H1 (cell line): ENCODE measurements around the gene CCT6A. TPM values are rescaled to one million over a fixed set of nuclear protein-coding genes. Genes with fewer than 3 reads are reported as not detected.

Experiments
- CTCF ChIA-PET: fragments of 300-600 bp; sonication (Branson Sonifier 250); formaldehyde crosslinking; loops from one replicate; lab custom pipeline; 2021; ENCODE audit not compliant: partially characterized antibody; lab: Charles Lee
- POLR2A ChIA-PET: fragments of 300-600 bp; sonication (Branson Sonifier 250); formaldehyde crosslinking; loops from one replicate; lab custom pipeline; 2021; ENCODE audit warnings: inconsistent platforms; ENCODE audit not compliant: partially characterized antibody; lab: Charles Lee
- DNase-seq, 2 experiments: peaks; one replicate each; pipeline versions ENCODE4 v3.0.0 to v3.0.0-alpha.2; 2010 to 2022; ENCODE audit warnings: low spot score in 2 of 2, low read depth in 1 of 2, mixed read lengths in 1 of 2
- FAIRE-seq: peaks from 2 replicates; lab custom pipeline; 2011; peaks lifted over from hg19 to GRCh38; lab: Jason Lieb, UNC
- H2AFZ ChIP-seq: 2 replicates; pipeline ENCODE4 v1.8.1; 2012; ENCODE audit warnings: low read length, inconsistent platforms
- H2AK5ac ChIP-seq: 2 replicates; pipeline ENCODE4 v1.6.1; 2013; ENCODE audit warnings: low read depth, low read length
- H2BK120ac ChIP-seq: replicated peaks from 2 replicates; pipeline ENCODE3; 2013; ENCODE audit warnings: low read depth, low read length, inconsistent platforms
- H2BK12ac ChIP-seq: 2 replicates; pipeline ENCODE4 v1.6.1; 2013; ENCODE audit warnings: low read depth, low read length
- H2BK15ac ChIP-seq: 2 replicates; pipeline ENCODE4 v1.6.1; 2013; ENCODE audit warnings: low read length
- H2BK20ac ChIP-seq: 2 replicates; pipeline ENCODE4 v1.6.1; 2013; ENCODE audit warnings: low read length
- H2BK5ac ChIP-seq: 2 replicates; pipeline ENCODE4 v1.6.1; 2013; ENCODE audit warnings: low read depth, low read length
- H3K14ac ChIP-seq: 2 replicates; pipeline ENCODE4 v1.6.1; 2013; ENCODE audit warnings: inconsistent platforms; ENCODE audit not compliant: insufficient read length
- H3K18ac ChIP-seq: 2 replicates; pipeline ENCODE4 v1.6.1; 2013; ENCODE audit warnings: low read length; ENCODE audit errors: extremely low read depth
- H3K23ac ChIP-seq: 2 replicates; pipeline ENCODE4 v1.6.1; 2013; ENCODE audit warnings: inconsistent platforms; ENCODE audit not compliant: insufficient read length
- H3K23me2 ChIP-seq: 2 replicates; pipeline ENCODE4 v1.6.1; 2013; ENCODE audit warnings: low read depth, low read length
- H3K27ac ChIP-seq: 2 replicates; pipeline ENCODE4 v1.6.1; 2011; ENCODE audit warnings: low read depth, low read length, inconsistent platforms
- H3K27me3 ChIP-seq, 4 experiments: replicated peaks in 1 of 4; 1 replicate in 1 of 4; 2 replicates in 3 of 4; pipeline versions ENCODE4 v1.6.1 to v1.8.1; 2011 to 2013; ENCODE audit warnings: low read length in 3 of 4, mild to moderate bottlenecking in 3 of 4, inconsistent platforms in 2 of 4, mixed read lengths in 2 of 4, moderate library complexity in 1 of 4; ENCODE audit not compliant: control insufficient read depth in 3 of 4, insufficient read depth in 3 of 4; ENCODE audit errors: extremely low read depth in 1 of 4
- H3K36me3 ChIP-seq, 4 experiments: 2 replicates each; pipeline versions ENCODE4 v1.6.1 to v1.8.1; 2011 to 2013; ENCODE audit warnings: mild to moderate bottlenecking in 4 of 4, low read length in 3 of 4, moderate library complexity in 2 of 4, control low read depth in 1 of 4, inconsistent platforms in 1 of 4; ENCODE audit not compliant: insufficient read depth in 4 of 4, control insufficient read depth in 2 of 4
- H3K4ac ChIP-seq: replicated peaks from 2 replicates; pipeline ENCODE3; 2013; ENCODE audit warnings: low read length, low read depth, mixed read lengths, inconsistent platforms; ENCODE audit not compliant: insufficient read length
- H3K4me1 ChIP-seq, 4 experiments: replicated peaks in 1 of 4; 1 replicate in 1 of 4; 2 replicates in 3 of 4; pipeline versions ENCODE4 v1.6.1 to v1.8.1; 2011 to 2013; ENCODE audit warnings: low read length in 3 of 4, inconsistent platforms in 2 of 4, mixed read lengths in 1 of 4; ENCODE audit not compliant: insufficient read depth in 4 of 4, control insufficient read depth in 3 of 4
- H3K4me2 ChIP-seq, 2 experiments: 2 replicates each; pipeline versions ENCODE4 v1.6.1 to v1.8.1; 2011 to 2013; ENCODE audit warnings: low read depth in 2 of 2, low read length in 2 of 2, control low read depth in 1 of 2, inconsistent platforms in 1 of 2, mild to moderate bottlenecking in 1 of 2; ENCODE audit not compliant: insufficient read depth in 1 of 2
- H3K4me3 ChIP-seq, 4 experiments: fragments of 200-600, 300-600 bp in 1 of 4; sonication (generic), shearing (Covaris generic), sonication (Bioruptor Twin) in 1 of 4; 2 replicates each; pipeline versions ENCODE4 v1.5.1 to v1.8.1; 2011 to 2016; ENCODE audit warnings: low read length in 4 of 4, low read depth in 3 of 4, control low read depth in 2 of 4, inconsistent platforms in 2 of 4, mild to moderate bottlenecking in 2 of 4, mixed read lengths in 1 of 4, moderate library complexity in 1 of 4; ENCODE audit not compliant: insufficient read depth in 2 of 4; ENCODE audit errors: extremely low read depth in 1 of 4
- H3K56ac ChIP-seq: replicated peaks from 2 replicates; pipeline ENCODE3; 2013; ENCODE audit warnings: low read depth, mild to moderate bottlenecking, mixed read lengths, low read length, inconsistent platforms; ENCODE audit not compliant: insufficient read length
- H3K79me1 ChIP-seq: 2 replicates; pipeline ENCODE4 v1.6.1; 2013; ENCODE audit warnings: low read depth, low read length, control low read depth
- H3K79me2 ChIP-seq, 2 experiments: 2 replicates each; pipeline versions ENCODE4 v1.6.1 to v1.8.1; 2012 to 2013; ENCODE audit warnings: low read length in 2 of 2, mild to moderate bottlenecking in 2 of 2, inconsistent platforms in 1 of 2; ENCODE audit not compliant: insufficient read depth in 2 of 2, control insufficient read depth in 1 of 2
- H3K9ac ChIP-seq, 4 experiments: replicated peaks in 1 of 4; 1 replicate in 1 of 4; 2 replicates in 3 of 4; pipeline versions ENCODE4 v1.6.1 to v1.8.1; 2011 to 2013; ENCODE audit warnings: low read depth in 3 of 4, low read length in 3 of 4, control low read depth in 2 of 4, mild to moderate bottlenecking in 2 of 4, moderate library complexity in 2 of 4, inconsistent platforms in 1 of 4; ENCODE audit errors: extremely low read depth in 1 of 4
- H3K9me3 ChIP-seq, 2 experiments: 2 replicates each; pipeline versions ENCODE4 v1.6.1 to v1.8.1; 2012 to 2013; ENCODE audit warnings: mild to moderate bottlenecking in 2 of 2, moderate library complexity in 2 of 2, control low read depth in 1 of 2, inconsistent platforms in 1 of 2, low read depth in 1 of 2, low read length in 1 of 2, mixed read lengths in 1 of 2; ENCODE audit not compliant: insufficient read depth in 2 of 2
- H4K20me1 ChIP-seq, 2 experiments: replicated peaks in 1 of 2; 2 replicates each; pipeline versions ENCODE3 to v1.8.1; 2011 to 2013; ENCODE audit warnings: inconsistent platforms in 2 of 2, low read length in 2 of 2, mild to moderate bottlenecking in 1 of 2; ENCODE audit not compliant: insufficient read depth in 2 of 2, control insufficient read depth in 1 of 2
- H4K5ac ChIP-seq: 2 replicates; pipeline ENCODE4 v1.6.1; 2013; ENCODE audit warnings: low read length, low read depth, mixed read lengths, inconsistent platforms; ENCODE audit not compliant: insufficient read length
- H4K8ac ChIP-seq: 2 replicates; pipeline ENCODE4 v1.8.0; 2013; ENCODE audit warnings: mild to moderate bottlenecking, moderate library complexity, low read length, inconsistent platforms; ENCODE audit not compliant: insufficient read depth; ENCODE audit errors: extremely low read depth
- H4K91ac ChIP-seq: replicated peaks from 2 replicates; pipeline ENCODE3; 2013; ENCODE audit warnings: low read length, mixed read lengths, inconsistent platforms; ENCODE audit not compliant: insufficient read length
- ATF2 ChIP-seq: IDR thresholded peaks from 2 replicates; pipeline ENCODE4 v1.6.1; 2012; ENCODE audit warnings: low read length, inconsistent platforms
- CREB1 ChIP-seq: IDR thresholded peaks from 2 replicates; pipeline ENCODE4 v1.6.1; 2012; ENCODE audit warnings: inconsistent platforms
- MAFK ChIP-seq: IDR thresholded peaks from 2 replicates; pipeline ENCODE4 v1.6.1; 2012; ENCODE audit warnings: low read depth, mild to moderate bottlenecking, improper control_type of control experiment, low read length
- SP2 ChIP-seq: IDR thresholded peaks from 2 replicates; pipeline ENCODE4 v1.6.1; 2012; ENCODE audit warnings: mild to moderate bottlenecking, low read length, inconsistent platforms
- WGBS, 2 experiments: shearing (Covaris generic) in 1 of 2; methylation state at CpG; one replicate each; pipeline versions ENCODE4 v1.1.6 to v1.1.7; 2013 to 2015; ENCODE audit warnings: low lambda C conversion rate in 2 of 2, mixed read lengths in 2 of 2, inconsistent platforms in 1 of 2, low coverage in 1 of 2, missing lambda C conversion rate in 1 of 2; ENCODE audit not compliant: insufficient replicate concordance in 2 of 2, insufficient coverage in 1 of 2, insufficient read length in 1 of 2; ENCODE audit errors: extremely low coverage in 1 of 2, missing lambda C conversion rate in 1 of 2; 5-methylcytosine and 5-hydroxymethylcytosine counted together
- polyA plus RNA-seq, 7 experiments: library from polyadenylated mRNA; depleted of rRNA in 3 of 7; stranded (reverse) in 5 of 7; unstranded in 2 of 7; fragments of >200 nt in 5 of 7; fragments of 200-250 nt in 2 of 7; gene quantifications; 1 replicate in 5 of 7; 2 replicates in 1 of 7; 4 replicates in 1 of 7; pipeline versions ENCODE4 v1.2.1 to v1.2.3, GENCODE V29; 2011 to 2013; ENCODE audit warnings: missing spikeins in 2 of 7, mixed read lengths in 2 of 7
- total RNA-seq: library from RNA; stranded (reverse); fragmentation: NEBNext Ultra II Directional; extraction: Animal tissue kit (Norgen Biotek cat#: 25700); gene quantifications from 2 replicates; pipeline ENCODE4 v1.2.1, GENCODE V29; 2021

Gene CCT6A
- total and polyA plus RNA-seq, 2 of the 8 experiments (the other 6 are each of a cell fraction or from before 2014, with no cell fraction given), result 201 to 272 TPM

- no peak for DNase-seq
- Histone ChIP-seq H2AK5ac (no peak overlapping the region), H4K5ac (no peak overlapping the region), H2BK5ac (no peak overlapping the region), H3K4me1 (no peaks in the 10 kb centered on the region), H2BK15ac (no peak overlapping the region), H2BK120ac (no peak overlapping the region), H3K4me2 (no peak overlapping the region), H4K91ac (no peak overlapping the region), H2BK20ac (no peak overlapping the region), H3K4me3 (no peak overlapping the region), H3K23ac (no peak overlapping the region), H3K9me3 (peaks cover 25 to 57% of the 10 kb centered on the region in 2 experiments; a peak in 3 of 4 replicates), H4K20me1 (no peaks in the 10 kb centered on the region), H3K27ac (no peak overlapping the region), H3K23me2 (peaks cover 5% of the 10 kb centered on the region; the same call in 1 of the 2 replicates), H3K79me2 (peaks cover 0 to 4% of the 10 kb centered on the region in 2 experiments; a peak in 2 of 4 replicates), H3K18ac (no peak overlapping the region), H3K14ac (no peak overlapping the region), H3K27me3 (no peaks in the 10 kb centered on the region), H3K36me3 (no peaks in the 10 kb centered on the region)
- POLR2A ChIA-PET, result no interaction called here
- WGBS, 2 experiments, result 88% methylated on average over 1 of the region's 1 CpG; no CpG with 5 or more reads in 1 of the 2 experiments
- no peak for TF ChIP-seq CREB1
- no peak for TF ChIP-seq MAFK
- no peak for TF ChIP-seq ATF2
- no peak for TF ChIP-seq SP2
- TF ChIP-seq, all 59 proteins: peak for 0
- Histone ChIP-seq H2AFZ (no peak overlapping the region), H3K79me1 (no peaks in the 10 kb centered on the region), H2BK12ac (no peak overlapping the region), H4K8ac (no peak overlapping the region), H3K56ac (no peak overlapping the region), H3K9ac (no peak overlapping the region), H3K4ac (no peak overlapping the region)
- FAIRE-seq, result no peak
- CTCF ChIA-PET, result no interaction called here
Measured at GRCh38 chr7:56110611-56111010, 59.0 kb downstream of the CCT6A start.
